Measurements from ENCODE around the gene TSKS. TPM values are rescaled to one million over a fixed set of nuclear protein-coding genes. Genes with fewer than 3 reads are reported as not detected.

The TSKS gene
- total RNA-seq, 4 donors from 2014 or later, result 0.22 to 0.81 TPM; not detected in 2

DNA sequence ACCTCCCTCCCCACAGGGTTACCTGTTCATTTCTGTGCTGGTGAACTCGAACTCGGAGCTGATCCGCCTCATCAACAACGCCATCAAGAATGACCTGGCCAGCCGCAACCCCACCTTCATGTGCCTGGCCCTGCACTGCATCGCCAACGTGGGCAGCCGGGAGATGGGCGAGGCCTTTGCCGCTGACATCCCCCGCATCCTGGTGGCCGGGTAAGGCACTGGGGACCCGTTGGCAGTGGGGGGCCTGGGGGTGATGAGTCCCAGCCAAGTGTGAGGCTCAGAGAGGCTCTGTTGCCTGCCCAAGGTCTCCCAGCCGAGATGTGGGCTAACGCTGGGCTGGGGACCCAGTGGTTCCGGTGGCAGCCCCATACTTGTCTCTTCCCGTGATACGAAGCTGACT is 19.4 kb upstream of the TSKS start:
- DNase-seq, result no peak
- no peak overlapping the region for H3K4me3 ChIP-seq (replicated peaks in 1 of 3)
- no peaks in the 10 kb centered on the region for H3K27me3 ChIP-seq
- intact Hi-C loops (cut with DNase I), result no loop called here
- H3K9me3 ChIP-seq, result no peaks in the 10 kb centered on the region
- TF ChIP-seq POLR2A (IDR thresholded peaks at IDR 0.05) (no peak), CTCF (IDR thresholded peaks at IDR 0.05) (no peak)
- WGBS, 2 donors, result 93 to 100% methylated on average over 12 to 14 of the region's 18 CpGs
- H3K27ac ChIP-seq, result no peak overlapping the region
- H3K36me3 ChIP-seq, result peaks cover 11 to 17% of the 10 kb centered on the region in 2 donors
- H3K4me1 ChIP-seq, result no peaks in the 10 kb centered on the region

- Histone ChIP-seq H3K4me1 (no peaks in the 10 kb centered on the region), H3K27ac (no peak overlapping the region), H3K4me3 (replicated peaks in 1 of 3) (no peak overlapping the region), H3K9me3 (no peaks in the 10 kb centered on the region), H3K27me3 (no peaks in the 10 kb centered on the region), H3K36me3 (peaks cover 11 to 17% of the 10 kb centered on the region in 2 donors)
- WGBS, 2 donors, result 93 to 100% methylated on average over 4 to 7 of the region's 7 CpGs
- intact Hi-C loops (cut with DNase I), result no loop called here
- TF ChIP-seq POLR2A (IDR thresholded peaks at IDR 0.05), result no peak
- no peak for TF ChIP-seq CTCF (IDR thresholded peaks at IDR 0.05)
- DNase-seq, result no peak
Observed at GRCh38 chr19:49781394-49781793, 18.3 kb upstream of the TSKS start.

- Histone ChIP-seq H3K4me1 (no peaks in the 10 kb centered on the region), H3K27ac (no peak overlapping the region), H3K27me3 (no peaks in the 10 kb centered on the region), H3K9me3 (no peaks in the 10 kb centered on the region), H3K36me3 (peaks cover 11 to 17% of the 10 kb centered on the region in 2 donors), H3K4me3 (replicated peaks in 1 of 3) (no peak overlapping the region)
- intact Hi-C loops (cut with DNase I), result no loop called here
- DNase-seq, result no peak
- TF ChIP-seq POLR2A (IDR thresholded peaks at IDR 0.05), result no peak
- 86% methylated on average over 8 of the region's 8 CpGs for WGBS, 2 donors
Observed at GRCh38 chr19:49780861-49781260, 17.8 kb upstream of the TSKS start.

- no peaks in the 10 kb centered on the region for H3K9me3 ChIP-seq
- 84 to 90% methylated on average over 11 of the region's 11 CpGs for WGBS, 2 donors
- no peak for TF ChIP-seq CTCF (IDR thresholded peaks at IDR 0.05)
- no peak for TF ChIP-seq POLR2A (IDR thresholded peaks at IDR 0.05)
- H3K4me3 ChIP-seq (replicated peaks in 1 of 3), result no peak overlapping the region
- no peaks in the 10 kb centered on the region for H3K27me3 ChIP-seq
- no peak for DNase-seq
- H3K36me3 ChIP-seq, result peaks cover 11 to 17% of the 10 kb centered on the region in 2 donors
- H3K27ac ChIP-seq, result no peak overlapping the region
- intact Hi-C loops (cut with DNase I), result no loop called here
- no peaks in the 10 kb centered on the region for H3K4me1 ChIP-seq
Observed at GRCh38 chr19:49779731-49780555, 16.8 kb upstream of the TSKS start.

DNA sequence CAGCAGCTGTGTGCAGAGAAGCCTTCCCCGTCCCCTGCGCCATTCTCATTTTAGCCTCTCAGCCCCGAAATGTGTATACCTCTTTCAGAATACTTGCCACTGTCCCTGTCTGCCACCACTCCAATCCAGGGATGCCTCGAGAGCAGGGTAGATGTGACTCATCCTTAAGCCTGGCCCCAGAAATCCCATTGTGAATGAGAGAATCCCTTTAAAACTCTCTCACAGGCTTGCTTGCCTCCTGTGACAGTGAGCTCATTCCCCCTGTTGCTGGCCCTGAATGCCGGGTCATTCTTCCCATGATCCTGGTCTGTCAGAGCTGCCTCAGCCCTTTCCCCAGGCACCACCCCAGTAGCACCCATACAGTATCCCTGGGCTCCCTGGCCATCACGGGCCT is 13.3 kb upstream of the TSKS start:
- DNase-seq, result no peak
- Histone ChIP-seq H3K4me1 (no peaks in the 10 kb centered on the region), H3K27me3 (no peaks in the 10 kb centered on the region), H3K4me3 (replicated peaks in 1 of 3) (no peak overlapping the region), H3K9me3 (no peaks in the 10 kb centered on the region), H3K36me3 (no peaks in the 10 kb centered on the region), H3K27ac (no peak overlapping the region)
- TF ChIP-seq CTCF (IDR thresholded peaks at IDR 0.05), result no peak
- no peak for TF ChIP-seq POLR2A (IDR thresholded peaks at IDR 0.05)
- intact Hi-C loops (cut with DNase I), result no loop called here
- 93 to 96% methylated on average over 6 of the region's 6 CpGs for WGBS, 2 donors

All from thyroid gland (tissue), 4 donors.